K562 (cell line): ENCODE data around the gene SLC7A1. TPM values are rescaled to one million over a fixed set of nuclear protein-coding genes. Genes with fewer than 3 reads are reported as not detected.

Experiments used
- BRD9 ChIP-seq: fragments of 450-650 bp; IDR thresholded peaks from 2 replicates; pipeline ENCODE4 v1.6.1; 2018; ENCODE audit warnings: low read depth; ENCODE audit not compliant: partially characterized antibody
- KLF1 ChIP-seq: fragments of 450-650 bp; IDR thresholded peaks from 2 replicates; pipeline ENCODE4 v1.6.1; 2016; ENCODE audit warnings: missing genetic modification characterization, missing compliant biosample characterization
- MLLT1 ChIP-seq, 2 experiments: fragments of 450-650 bp; IDR thresholded peaks; 2 replicates each; pipeline ENCODE4 v1.6.1; 2016
- polyA plus RNA-seq, 8 experiments: library from polyadenylated mRNA; depleted of rRNA in 4 of 8; stranded (reverse) in 5 of 8; unstranded in 3 of 8; fragments of >200 nt; fragmentation: Nextera tagmentation in 2 of 8; fragmentation: Illumina TruSeq in 1 of 8; extraction: Ambion mirVana in 2 of 8; extraction: Trizol in 1 of 8; gene quantifications; 2 replicates each; pipeline versions ENCODE4 v1.2.1 to v1.2.3, GENCODE V29; 2011 to 2014; ENCODE audit warnings: inconsistent platforms in 1 of 8, missing spikeins in 1 of 8
- total RNA-seq, 7 experiments: library from RNA; depleted of rRNA in 6 of 7; stranded (reverse); fragments of >200 nt in 6 of 7; fragmentation: Illumina TruSeq in 2 of 7; extraction: Trizol in 2 of 7; gene quantifications; 2 replicates each; pipeline versions ENCODE4 v1.2.1 to v1.2.3, GENCODE V29; 2011 to 2021; ENCODE audit warnings: low replicate concordance in 1 of 7
- TF ChIP-seq, protein P1 (sequence below): fragments of 450-650 bp; IDR thresholded peaks from 2 replicates; pipeline ENCODE4 v1.6.1; 2016; ENCODE audit warnings: antibody characterized with exemption
- TF ChIP-seq, protein P2 (sequence below), 2 experiments: fragments of 450-650 bp in 1 of 2; IDR thresholded peaks; 2 replicates each; pipeline ENCODE4 v1.6.1; 2011 to 2017; ENCODE audit warnings: low read depth in 2 of 2, antibody characterized with exemption in 1 of 2, borderline replicate concordance in 1 of 2, low read length in 1 of 2, mild to moderate bottlenecking in 1 of 2, mixed read lengths in 1 of 2; ENCODE audit not compliant: control insufficient read depth in 1 of 2

SLC7A1 gene
- total and polyA plus RNA-seq, 9 of the 15 experiments (the other 6 are each of a cell fraction or from before 2014, with no cell fraction given), result 3.3 to 69.7 (median 10.8) TPM

DNA sequence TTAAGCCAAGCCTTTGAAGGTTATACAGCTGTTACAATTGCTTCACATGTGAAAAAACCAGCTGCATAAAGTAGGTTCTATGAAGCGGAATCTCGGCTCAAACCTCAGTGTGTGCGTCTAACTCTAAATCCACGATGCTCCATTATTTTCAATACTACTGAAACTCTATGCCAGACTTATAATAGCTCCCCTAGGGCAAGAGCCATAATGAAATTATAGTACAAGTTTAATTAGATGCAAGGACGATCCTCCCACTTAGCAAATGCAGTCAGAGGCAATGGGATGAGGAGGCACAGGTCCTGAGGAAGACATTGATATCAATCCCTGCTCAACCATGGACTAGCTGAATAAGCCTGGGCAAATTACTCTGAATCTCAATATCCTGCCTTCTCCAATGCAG lies 31.1 kb downstream of the SLC7A1 start (continued):
- TF ChIP-seq, protein P1, sequence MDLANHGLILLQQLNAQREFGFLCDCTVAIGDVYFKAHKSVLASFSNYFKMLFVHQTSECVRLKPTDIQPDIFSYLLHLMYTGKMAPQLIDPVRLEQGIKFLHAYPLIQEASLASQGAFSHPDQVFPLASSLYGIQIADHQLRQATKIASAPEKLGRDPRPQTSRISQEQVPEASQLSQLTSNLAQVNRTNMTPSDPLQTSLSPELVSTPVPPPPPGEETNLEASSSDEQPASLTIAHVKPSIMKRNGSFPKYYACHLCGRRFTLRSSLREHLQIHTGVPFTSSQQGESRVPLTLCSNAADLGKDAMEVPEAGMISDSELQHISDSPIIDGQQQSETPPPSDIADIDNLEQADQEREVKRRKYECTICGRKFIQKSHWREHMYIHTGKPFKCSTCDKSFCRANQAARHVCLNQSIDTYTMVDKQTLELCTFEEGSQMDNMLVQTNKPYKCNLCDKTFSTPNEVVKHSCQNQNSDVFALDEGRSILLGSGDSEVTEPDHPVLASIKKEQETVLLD, result no peak
- TF ChIP-seq BRD9 (no peak), KLF1 (tag) (no peak), MLLT1 (IDR thresholded peaks at IDR 0.05) (no peak)
- TF ChIP-seq, protein P2, sequence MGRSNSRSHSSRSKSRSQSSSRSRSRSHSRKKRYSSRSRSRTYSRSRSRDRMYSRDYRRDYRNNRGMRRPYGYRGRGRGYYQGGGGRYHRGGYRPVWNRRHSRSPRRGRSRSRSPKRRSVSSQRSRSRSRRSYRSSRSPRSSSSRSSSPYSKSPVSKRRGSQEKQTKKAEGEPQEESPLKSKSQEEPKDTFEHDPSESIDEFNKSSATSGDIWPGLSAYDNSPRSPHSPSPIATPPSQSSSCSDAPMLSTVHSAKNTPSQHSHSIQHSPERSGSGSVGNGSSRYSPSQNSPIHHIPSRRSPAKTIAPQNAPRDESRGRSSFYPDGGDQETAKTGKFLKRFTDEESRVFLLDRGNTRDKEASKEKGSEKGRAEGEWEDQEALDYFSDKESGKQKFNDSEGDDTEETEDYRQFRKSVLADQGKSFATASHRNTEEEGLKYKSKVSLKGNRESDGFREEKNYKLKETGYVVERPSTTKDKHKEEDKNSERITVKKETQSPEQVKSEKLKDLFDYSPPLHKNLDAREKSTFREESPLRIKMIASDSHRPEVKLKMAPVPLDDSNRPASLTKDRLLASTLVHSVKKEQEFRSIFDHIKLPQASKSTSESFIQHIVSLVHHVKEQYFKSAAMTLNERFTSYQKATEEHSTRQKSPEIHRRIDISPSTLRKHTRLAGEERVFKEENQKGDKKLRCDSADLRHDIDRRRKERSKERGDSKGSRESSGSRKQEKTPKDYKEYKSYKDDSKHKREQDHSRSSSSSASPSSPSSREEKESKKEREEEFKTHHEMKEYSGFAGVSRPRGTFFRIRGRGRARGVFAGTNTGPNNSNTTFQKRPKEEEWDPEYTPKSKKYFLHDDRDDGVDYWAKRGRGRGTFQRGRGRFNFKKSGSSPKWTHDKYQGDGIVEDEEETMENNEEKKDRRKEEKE (IDR thresholded peaks at IDR 0.05; ENCODE audit: borderline replicate concordance in 1 of 2, control insufficient read depth in 1 of 2, low read depth in 2 of 2, low read length in 1 of 2), result no peak
